HG02870 (cell line): Measurements from ENCODE around the gene ETS1.

ENCODE experiments used
- ATAC-seq: cut with Tn5 transposase; IDR thresholded peaks from one replicate; pipeline ENCODE4 v1.9.1; 2021; ENCODE audit warnings: mild to moderate bottlenecking, moderate library complexity; ENCODE audit not compliant: unreplicated experiment

The ETS1 gene

DNA sequence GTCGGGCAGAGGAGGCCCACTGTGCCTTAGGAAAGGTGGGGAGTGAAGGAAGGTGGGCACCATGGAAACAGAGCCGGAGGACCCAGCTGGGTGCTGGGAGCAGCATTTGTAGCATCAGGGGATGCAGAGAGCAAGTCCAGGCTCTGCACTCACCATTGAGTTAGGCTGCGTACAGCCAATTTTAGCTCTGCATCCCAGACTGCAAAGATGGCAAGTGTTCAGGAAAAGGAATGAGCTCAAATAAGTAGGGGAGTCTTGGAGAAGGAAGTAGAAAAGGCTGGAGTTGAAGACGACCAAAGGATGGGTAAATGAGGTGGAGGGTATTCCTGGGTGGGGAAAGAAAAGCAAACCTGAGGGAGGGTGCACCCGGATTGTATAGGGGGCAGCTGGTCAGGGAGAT is 31.6 kb upstream of the ETS1 start:
- ATAC-seq = no peak

- no peak for ATAC-seq
These were observed 31.2 kb upstream of the ETS1 start for GRCh38 chr11:128618603-128619002.

DNA sequence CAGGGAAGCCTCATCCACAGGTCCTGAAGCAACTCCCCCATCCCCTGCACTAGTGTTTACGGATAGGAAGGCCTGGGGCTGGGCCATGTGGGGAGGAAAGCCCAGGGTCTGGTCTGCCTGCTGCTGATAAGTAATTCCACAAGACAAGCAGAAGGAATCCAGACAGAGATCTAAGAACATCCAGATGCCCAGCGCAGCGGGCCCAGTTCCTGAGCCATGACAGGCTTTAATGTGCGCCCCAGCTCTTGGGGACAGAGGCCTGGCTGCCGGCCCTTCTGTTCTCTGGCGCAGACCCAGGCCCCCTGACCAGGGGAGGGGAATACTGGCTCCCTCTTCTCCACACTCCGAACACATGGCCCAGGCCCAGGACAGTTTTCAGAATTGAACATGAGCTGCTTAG is 28.8 kb upstream of the ETS1 start:
- no peak for ATAC-seq

DNA sequence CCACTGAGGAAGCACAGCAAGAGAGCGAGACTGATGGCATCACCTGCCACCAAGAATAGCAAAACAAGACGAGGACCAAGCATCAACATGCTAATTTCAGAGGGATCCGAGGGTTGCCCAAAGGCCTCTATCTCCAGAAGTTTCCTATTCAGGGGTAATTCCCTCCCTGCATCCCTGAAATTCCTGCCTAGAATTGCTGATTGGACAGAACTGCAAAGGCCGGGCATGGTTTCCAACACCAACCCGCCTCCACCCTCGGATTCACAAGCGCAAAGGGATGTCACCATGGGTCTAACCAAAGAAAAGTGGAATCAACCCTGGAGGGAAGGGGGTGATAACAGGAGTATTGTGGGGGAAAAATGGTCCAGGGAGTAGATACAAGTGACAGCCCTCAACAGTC is 28.3 kb upstream of the ETS1 start:
- ATAC-seq = no peak

DNA sequence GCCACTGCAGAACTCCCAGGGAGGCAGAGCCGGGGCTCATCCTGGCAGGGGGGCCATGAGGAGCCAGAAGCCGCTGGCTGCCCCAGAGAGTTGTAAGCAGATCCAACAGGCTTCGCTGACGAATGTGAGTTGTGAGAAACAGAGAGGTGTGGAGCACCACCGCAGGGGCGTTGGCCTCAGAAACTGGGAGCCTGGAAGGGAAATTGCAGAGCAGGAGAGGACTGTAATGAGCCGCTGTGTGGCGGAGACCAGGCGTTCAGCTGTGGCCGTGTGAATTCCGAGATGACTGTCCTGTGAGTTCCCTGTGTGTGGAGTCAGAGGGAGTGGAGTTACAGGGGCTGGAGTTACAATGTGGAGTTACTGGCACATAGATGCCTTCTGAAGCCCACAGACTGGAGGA is 27.7 kb upstream of the ETS1 start:
- no peak for ATAC-seq

DNA sequence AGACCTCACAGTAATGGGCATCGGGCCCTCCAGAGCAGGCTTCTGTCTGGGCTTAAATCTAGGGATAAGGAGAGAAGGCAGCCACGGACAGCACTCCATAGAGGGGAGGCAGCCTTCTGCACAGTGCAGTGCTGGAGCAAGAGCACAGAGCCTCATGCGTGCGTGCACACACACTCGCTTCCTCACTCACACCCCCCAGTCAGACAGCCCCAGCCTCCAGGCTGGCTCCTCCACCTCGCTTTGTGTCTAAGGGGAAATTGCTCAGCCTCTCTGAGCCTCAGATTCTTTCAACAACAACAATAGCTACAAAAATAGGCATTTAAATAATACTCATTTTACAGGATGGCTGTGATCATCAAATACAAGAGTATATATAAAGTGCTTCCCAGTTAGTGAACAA is 26.7 kb upstream of the ETS1 start:
- no peak for ATAC-seq

DNA sequence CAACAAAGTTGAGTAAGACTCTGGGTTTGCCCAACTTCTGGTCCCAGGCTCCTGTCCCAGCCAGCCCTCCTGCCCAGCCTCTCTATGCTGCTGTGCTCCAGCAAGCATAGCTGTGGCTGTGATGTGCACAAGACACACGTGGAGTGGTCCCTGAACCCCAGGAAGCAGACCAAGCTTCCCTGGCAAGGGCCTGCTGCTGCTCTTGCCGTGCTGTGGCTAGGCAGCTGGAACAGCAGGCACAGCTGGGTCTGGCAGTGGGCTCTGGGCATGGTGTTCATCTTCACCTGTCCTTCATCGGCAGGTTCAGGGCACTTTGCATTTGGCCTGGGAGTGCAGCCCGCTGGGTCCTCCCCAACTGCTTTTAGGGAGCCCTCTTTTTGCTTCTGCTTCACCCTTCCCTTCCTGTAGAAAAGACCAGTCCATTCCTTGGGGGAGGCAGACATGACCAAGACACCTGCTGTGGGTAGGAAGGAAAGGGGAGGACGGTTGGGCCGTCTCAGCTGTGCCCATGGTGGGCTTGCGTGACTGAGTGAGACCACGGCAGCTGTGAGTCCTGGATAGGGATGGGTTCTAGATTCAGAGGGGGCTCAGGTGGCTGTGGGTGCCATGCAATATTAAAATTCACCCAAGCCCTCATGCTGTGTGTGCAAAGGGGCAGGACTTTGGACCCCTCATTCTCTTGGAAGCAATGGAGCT is 26.1 kb upstream of the ETS1 start:
- ATAC-seq = no peak

GRCh38 chr11:128610721-128611617 is 23.6 kb upstream of the ETS1 start:
- peak; percentile 96 for ATAC-seq

DNA sequence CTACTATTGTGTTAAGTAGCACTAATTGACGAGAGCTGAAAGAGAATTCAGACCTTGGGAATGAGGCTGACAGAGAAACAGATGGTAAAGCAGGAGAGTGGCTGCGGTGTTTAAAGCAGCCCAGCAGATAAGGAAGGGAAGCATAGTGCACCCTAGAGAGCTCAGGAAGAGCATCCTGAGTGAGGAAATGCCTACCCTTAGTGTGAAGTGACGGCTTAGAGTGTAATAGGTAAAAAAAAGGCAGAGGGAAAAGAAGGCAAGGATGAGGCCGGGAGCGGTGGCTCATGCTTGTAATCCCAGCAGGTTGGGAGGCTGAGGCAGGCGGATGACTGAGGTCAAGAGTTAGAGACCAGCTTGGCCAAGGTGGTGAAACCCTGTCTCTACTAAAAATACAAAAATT is 22.4 kb upstream of the ETS1 start:
- no peak for ATAC-seq

DNA sequence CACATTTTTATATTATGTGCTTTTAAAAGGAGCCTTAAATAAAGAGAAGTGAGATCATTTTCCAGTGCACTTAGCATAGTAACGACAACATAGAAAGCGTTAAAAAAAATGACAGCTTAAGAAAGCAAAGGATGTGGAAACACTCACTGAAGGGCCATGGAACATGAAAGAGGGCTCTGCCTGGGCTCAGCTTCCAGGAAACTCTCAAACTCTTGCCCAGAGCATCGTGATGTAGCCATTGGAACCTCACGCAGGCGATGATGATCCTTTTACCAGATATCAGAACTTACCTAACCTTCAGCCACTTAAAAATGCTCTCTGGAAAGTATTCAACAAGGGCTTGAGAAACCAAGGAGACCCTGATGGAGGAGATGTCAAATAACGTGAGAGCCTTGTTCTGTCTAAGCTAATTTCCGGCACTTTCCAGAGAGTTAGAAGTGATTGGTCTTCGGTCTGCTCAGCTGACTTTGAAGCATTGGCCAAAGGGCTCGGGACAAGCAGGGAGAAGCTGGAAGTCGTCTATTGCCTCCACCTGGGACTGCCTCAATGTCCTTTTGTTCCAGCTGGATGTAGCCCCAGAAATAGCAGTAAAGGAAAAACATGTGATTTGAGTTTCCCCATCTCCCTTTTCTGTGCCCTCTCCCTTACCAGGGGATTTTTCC is 21.5 kb upstream of the ETS1 start:
- ATAC-seq = no peak

DNA sequence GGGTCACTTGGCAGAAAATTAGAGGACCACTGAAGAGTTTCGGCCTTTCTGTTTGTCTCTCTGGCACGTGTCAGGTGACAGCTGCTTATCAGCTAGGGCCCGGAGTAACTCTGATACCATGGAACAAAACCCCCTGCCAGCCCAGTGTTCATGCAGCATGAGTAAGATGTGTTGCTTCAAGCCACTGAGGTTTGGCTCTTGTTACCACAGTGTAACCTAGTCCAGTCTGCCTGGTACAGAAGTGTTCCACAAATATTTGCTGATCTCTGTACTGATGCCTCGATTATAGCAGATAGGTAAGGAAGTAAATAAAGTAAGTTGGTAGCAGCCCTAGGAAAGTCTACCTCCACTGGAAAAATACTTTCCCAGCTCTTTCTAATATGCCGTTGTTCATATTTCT is 20.5 kb upstream of the ETS1 start:
- no peak for ATAC-seq

DNA sequence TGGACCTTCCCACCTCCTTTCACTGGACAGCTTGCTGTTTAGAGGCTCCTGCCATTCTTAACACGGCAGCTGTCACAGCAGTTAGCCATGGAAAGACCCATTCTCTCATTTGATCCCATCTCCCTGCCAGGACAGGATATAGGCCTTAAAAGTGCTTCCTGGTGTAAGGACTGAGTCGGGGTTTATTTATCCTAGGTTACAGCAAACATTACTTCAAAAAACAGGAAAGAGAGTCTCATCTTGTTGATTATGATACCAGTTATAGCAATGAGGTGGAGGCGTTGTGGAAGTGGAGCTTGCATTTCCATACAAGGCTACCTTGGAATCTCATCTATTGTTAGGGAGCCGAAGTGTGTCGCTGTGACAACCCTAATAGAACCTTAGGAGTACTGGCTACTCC is 17.4 kb upstream of the ETS1 start:
- no peak for ATAC-seq

DNA sequence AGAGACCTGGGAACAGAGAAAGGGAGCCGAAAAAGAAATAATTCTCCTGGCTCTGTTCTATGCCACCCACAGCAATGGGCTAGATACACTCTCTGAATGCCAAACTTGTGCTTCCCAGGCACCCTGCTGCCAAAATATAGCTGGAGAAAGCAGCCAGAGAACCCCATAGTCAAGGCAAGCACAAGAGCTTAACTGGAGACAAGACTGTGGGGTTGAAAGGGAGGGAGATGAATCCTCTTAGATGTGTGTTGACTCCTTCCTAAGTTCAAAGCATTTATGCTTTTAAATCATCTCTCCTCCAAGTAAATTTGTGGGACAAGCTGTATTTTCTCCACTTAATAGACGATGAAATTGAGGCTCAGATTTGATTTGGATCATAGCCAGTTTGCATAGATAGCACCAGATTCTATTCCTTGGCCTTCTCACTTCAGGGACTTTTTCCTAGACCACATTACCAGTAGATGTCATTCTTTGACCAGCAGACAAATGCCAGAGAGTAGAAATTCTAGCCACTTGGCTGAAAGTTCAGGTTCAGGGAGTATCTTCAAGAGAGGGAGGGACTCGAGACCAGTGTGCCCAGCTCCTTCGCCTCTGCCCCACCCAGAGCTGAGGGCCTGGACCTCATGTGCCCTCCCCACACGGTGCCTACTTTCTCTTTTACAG is 16.5 kb upstream of the ETS1 start:
- ATAC-seq = no peak

DNA sequence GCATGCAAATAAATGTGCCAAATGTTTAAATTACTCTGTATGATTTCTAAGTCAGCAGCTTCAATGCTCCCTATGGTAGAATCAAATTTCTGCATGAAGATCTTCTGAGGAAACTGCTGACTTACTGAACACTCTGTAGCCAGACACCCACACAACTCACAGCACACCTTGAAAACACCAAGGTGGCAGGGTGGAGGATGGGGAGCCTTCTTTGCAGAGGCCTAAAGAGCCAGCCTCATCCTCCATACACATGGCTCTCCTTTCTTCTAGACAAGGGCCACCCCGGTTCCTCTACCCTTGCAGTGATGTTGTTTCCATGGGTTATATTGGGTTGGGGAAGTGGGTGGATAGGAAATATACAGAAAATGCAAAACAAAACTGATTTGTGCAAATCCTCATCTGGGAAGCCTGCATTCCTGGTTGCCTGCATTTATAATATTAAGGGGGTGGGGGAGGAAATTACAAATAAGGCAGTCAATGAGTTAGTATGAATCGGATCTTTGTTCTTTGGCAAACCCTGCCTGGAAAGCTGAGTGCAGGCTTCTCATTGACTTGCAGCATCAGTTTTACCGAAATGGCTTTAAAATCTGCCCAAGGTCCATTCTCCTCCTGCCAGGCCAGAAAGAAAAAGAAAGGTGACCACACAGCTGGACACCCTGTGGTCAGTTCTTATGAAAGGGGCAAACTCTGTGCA is 15.8 kb upstream of the ETS1 start:
- ATAC-seq = no peak

- no peak for ATAC-seq
These were observed 12.4 kb upstream of the ETS1 start for GRCh38 chr11:128599729-128600128.

- ATAC-seq = no peak
These were observed 11.3 kb upstream of the ETS1 start for GRCh38 chr11:128598506-128599150.

GRCh38 chr11:128598096-128598495 is 10.7 kb upstream of the ETS1 start:
- ATAC-seq = no peak

DNA sequence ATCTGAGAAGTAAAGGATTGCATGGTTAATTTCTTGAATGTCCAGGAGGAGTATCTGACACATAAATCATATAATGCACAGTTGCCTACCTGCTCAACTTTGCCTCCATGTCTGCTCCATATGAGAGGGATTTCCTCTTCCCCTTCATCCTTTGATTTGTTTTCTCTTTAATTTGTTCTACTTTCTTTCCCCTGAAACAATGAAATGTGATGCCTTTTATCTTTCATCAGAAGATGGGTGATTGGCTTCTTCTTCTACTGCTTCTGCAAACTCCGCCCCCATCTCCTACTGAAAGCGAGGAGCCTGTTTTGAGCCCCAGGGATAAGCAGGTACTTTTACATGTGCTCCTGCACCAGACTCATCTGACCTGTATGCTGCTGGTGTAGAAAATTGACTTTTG is 9.9 kb upstream of the ETS1 start:
- no peak for ATAC-seq

GRCh38 chr11:128596250-128596649 is 8.9 kb upstream of the ETS1 start:
- ATAC-seq = no peak

GRCh38 chr11:128595775-128596174 is 8.4 kb upstream of the ETS1 start:
- no peak for ATAC-seq
